HS-5 (cell line): ENCODE data around the gene SMARCB1.

Experiments
- DNase-seq: peaks from one replicate; pipeline ENCODE4 v3.0.0-alpha.2; 2012; ENCODE audit warnings: low read depth

SMARCB1 gene

DNA sequence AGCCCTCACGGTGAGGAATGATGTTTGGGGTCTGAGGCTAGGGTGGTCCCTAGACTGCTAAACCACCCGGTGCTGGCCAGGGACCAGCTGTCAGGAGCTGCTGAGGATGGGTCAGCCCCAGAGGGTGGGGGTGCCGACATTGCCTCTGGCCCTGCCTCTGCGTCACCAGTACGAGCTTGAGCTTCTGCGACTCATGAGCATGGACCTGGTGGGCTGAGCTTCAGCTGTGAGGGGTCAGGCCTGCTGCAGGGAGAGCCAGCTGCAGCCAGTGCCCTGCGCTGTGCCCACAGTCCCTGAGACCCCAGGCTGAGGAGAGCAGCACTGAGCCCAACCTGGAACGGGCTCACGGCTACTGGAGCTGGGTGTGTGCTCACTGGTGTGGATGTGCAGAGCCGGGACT is 45.0 kb downstream of the SMARCB1 start:
- DNase-seq: no peak

DNA sequence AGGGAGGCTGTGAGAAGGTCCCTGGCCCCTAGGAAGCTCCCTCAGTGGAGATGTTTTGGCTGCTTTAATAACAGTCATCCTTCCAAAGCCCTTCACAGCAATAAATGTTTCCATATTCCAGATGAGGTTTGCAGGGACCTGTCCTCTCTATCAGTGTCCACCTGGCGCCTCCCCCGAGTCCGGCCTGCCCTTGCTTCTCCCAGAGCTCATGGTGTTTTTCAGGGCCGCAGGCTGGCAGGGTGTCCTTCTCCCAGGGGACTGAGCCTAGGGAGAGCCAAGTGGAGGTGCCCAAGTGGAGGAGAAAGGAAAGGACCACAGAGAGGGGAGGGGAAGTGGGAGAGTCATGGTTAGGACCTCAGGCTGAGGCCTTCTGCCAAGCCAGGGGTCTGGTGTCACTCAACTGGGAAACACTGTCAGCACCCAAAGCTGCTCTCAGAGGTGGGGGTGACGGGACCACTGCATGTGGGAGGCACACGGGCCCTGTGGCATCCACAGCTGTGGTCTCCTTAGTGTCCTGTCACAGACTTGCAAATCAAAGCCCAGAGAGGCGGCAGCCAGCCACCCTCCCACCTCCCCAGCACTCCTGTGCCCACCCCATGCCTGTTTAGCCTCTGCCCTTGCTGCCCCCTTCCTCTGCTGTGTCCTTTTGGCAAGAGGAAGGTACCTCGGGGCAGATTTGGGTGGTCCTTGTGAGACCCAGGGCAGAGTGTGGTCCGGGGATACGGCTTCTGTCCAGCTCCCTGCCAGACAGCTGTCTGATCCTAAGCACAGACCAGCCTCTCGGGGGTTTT is 45.7 kb downstream of the SMARCB1 start:
- no peak for DNase-seq

DNA sequence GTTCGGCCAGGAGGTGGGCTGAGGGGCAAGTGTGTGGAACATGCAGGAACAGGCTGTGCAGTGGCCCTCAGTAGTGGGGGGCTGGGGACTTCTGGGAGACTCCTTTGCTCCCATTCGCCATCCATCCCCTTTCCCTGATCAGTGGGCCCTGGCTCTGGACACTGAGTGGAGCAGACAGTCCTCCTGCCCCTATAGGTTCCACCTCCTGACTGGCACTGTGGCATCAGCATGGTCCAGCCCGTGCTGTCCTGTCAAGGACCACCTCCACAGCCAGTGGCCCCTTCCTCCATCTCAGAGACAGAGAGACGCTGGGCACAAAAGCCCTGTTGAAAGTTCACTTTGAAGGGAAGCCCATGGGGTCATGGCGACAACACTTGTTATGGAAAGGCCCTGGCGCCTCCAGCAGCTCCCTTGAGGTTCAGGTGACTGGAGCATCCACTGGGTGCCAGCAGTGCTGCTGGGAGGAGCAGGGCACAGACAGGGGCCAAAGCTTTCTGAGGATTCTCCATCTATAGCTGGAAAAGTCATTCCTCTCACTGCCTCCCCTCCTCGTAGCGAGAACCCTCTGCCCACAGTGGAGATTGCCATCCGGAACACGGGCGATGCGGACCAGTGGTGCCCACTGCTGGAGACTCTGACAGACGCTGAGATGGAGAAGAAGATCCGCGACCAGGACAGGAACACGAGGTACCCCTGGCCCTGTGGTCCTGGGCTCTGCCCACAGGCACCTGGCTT is 46.4 kb downstream of the SMARCB1 start:
- no peak for DNase-seq

DNA sequence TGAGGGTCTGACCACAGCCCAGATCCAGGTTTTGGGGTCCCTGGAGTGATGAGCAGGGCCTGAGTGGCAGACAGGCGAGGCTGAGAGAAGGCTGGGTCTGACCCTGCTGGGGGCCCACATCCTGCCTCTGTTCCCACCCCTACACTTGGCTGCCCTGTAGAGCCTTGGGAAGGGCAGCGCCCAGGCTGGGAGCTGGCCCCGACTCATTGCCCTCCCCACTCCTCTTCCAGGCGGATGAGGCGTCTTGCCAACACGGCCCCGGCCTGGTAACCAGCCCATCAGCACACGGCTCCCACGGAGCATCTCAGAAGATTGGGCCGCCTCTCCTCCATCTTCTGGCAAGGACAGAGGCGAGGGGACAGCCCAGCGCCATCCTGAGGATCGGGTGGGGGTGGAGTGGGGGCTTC is 47.1 kb downstream of the SMARCB1 start:
- DNase-seq: no peak

DNA sequence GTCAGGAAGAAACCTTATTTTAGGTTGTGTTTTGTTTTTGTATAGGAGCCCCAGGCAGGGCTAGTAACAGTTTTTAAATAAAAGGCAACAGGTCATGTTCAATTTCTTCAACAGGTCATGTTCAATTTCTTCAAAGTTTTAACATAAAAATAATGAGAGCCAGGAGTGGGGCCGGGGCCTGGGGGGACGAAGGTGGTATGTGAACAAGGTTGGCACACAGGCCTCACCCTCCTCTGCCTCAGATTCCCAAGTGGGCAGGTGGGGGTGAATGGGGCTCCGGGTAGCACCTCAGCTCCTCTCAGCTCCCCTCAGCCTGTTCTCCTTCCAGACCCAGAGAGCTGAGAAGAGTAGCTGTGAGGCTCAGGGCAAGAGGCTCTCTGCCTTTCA is 47.6 kb downstream of the SMARCB1 start:
- no peak for DNase-seq

DNA sequence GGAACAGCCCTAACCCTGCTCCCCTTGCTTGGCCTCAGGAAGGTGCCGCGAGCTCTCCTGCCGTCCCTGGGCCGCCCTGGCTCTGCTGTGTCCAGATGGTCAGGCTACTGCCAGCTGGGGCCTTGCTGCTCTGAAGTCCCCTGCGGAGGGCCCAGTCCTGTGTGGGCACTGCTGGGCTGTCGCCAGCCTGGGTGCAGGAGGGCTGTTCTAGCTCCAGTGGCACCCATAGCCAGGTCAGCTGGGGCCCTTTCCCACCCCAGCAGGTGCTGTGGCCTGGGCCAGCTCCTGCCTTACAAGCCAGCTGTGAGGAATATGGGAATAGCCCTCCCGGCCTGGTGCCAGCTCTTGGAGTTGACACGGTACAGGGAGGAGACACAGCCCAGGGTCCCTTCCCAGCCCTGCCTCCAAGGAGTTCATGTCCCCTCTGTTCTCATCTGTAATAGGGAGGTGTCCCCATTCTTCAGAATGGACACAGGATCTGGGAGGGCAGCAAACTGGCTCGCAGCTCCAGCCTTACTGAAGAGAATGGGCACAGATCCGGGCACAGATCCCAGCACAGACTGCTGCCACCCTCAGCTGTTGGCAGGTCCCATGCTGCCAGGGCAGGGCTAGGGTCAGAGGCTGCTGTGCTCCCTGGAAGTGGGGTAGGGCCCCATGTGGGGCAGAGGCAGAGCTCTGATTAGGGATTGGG is 48.2 kb downstream of the SMARCB1 start:
- DNase-seq: no peak

DNA sequence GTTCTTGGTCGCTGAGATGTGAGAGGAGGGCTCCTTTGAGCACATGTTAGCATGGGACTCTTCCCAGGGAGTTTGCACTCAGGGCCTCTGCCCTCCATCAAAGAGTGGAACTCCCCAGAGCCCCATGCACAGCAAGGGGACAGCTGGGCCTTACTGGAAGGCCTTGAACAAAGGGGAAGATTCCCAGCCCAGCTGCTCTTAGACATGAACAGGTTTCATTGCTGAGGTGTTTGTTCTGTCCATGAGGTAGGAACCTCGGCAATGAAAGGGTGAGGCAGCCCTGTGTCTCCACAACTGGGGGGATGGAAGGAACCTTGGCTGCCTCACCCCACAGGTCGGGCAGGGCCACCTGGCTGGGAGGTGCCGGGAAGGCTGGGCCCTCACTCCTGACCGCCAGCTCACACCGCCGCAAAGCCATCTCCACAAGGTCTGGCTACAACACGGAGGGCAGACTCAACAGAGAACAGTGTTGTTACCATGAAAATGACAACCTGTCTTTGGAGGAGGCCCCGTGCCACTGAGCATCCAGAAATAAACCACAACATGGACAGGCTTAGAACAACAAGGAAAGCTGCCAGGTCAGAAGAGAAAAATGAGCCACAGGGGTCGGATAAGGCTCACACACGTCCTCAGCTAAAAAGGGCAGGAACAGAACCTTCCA is 48.8 kb downstream of the SMARCB1 start:
- DNase-seq: no peak

DNA sequence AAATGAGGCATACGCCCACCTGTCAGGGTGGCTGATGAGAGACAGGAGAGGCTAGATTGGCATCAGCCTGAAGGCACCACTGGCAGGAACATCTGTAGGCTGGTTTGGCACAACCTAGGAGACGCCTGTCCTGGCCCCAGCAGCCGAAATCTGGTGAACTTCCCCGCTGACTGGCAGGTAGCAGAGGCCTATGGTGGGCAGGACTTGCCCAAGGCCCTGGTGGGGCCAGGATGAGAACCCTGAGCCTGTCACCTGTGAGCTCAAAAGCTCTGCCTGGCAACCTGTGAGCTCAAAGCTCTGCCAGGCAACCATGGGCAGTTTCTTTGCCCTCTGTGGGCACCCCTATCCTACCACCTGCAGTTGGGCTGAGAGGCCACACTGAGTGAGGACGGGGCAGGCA is 49.5 kb downstream of the SMARCB1 start:
- no peak for DNase-seq

DNA sequence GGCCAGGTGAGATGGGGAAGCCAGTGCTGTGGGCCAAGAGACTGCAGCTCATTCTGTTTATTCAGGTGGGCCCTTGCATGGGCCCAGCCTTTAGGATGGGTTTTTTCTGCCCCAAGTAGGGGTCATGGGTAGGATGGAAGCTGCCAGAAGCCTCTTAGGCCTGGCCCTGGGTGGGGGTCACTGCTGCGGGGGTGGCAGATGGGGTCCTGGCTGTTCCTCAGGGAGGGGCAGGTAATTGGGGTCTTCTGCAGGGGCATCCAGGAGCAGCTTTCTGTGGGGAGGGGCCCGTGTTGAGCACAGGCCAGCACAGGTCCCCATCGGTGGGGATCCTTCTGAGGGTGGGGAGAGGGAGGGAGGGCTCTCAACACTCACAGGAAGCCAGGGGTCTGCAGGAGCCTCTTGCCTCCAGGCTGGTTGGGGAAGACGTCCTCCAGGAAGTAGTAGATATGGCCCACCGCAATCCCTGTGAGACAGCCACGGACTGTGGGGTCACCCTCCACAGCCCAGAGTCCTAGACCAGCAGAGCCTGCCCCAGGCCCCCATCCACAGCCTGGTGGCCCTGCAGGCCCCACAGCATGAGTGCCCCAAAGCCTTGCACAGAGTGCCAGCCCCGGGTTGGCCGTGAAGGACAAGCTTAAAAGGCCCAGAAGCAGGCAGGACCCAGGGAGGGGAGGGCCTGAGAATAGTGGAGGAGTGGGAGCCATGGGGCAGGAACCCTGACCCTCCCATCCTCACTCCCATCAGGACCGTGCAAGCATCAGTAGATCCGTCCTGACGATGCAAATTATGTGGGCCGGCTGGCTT is 50.1 kb downstream of the SMARCB1 start:
- DNase-seq: no peak

DNA sequence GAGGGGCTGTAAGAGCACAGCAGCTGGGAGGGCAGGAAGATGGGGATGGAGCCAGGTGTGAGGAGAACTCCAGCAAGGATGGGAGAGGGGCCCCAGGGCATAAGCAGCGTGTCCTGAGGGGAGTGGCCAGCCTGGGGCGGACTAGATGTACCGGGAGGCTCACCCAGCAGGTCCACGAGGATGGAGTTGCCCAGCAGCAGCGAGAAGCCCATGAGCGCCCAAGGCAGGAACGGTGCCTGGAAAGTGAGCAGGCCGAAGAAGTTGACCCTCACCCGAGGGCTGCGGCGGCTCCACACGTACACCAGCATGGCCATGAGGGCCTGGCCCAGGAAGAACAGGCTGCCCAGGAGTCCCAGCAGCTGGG is 50.7 kb downstream of the SMARCB1 start:
- no peak for DNase-seq

DNA sequence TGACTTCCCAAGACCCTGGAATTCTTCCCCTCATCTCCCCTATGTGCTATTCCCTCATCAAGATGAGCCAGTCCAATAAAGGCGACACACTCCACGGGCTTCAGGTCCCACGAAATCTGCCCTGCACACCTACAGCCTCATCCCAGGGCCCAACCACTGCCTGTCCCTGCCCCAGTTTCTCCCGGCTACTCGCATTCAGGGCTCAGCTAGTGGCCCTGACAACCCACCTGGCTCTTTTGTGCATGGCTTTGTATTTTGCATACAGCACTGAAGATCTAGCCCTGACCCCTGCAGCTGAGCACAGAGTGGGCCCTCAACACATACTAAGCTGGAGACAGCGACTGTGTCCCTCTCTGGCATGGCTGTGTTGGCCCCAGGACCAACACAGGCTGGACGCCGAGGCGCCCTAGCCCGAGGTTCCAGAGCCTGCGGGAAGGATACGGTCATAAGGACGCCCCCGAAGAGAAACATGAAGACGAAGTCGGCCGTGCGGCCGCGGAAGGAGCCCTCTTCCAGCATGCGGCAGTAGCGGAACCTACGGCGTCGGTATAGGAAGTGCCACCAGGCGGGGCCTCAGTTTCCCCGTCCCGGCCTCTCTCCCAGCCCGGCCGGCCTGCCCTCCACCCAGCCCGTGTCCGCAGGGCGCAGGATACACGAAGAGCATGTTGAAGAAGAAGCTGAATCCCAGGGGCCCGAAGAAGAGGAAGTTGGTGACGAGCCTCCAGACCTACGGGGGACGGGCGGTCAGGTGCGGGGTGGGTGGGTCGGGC is 51.3 kb downstream of the SMARCB1 start:
- no peak for DNase-seq

DNA sequence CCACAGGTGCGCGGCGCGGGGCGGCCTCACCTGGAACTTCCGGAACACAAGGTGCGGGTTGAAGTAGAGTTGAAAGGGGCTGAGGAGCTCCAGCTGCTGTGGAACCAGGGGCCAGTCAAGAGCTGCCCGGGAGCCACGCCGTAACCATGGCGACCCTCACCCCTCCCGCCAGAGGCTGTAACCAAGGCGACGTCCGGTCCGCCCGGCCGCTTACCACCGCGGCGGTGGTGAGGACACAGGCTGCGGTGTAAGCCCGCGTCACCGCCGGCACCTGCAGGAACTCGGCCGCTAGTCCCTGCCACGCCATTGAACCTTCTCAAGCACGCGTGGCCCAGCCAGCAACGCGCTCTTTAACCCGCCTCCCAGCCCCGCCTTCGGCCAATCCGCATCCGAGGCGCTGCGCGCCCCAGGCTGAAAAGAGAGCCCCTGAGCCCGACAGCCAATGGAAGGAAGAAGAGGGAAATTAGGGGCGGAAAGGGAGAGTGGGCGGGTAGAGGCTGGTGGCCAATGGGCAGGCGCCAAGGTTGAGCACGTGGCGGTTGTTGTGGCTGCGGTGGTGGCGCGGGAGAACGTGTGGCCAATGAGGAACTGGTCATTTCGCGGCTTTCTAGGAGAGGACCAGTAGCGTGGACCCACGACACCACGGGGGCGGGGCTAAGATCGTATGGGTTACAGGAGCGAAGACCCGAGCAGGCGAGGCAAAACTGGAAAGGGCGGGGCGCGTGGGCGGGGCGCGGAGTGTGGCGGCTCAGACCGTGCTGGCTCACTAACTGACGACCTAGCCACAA is 52.1 kb downstream of the SMARCB1 start, which contains the start of gene DERL3:
Gene DERL3, minus strand, starts transcription at position 326 of the 788 bp plus-strand sequence. Its CDS starts 19 bp downstream, at position 307.
- peak; percentile 95 for DNase-seq

DNA sequence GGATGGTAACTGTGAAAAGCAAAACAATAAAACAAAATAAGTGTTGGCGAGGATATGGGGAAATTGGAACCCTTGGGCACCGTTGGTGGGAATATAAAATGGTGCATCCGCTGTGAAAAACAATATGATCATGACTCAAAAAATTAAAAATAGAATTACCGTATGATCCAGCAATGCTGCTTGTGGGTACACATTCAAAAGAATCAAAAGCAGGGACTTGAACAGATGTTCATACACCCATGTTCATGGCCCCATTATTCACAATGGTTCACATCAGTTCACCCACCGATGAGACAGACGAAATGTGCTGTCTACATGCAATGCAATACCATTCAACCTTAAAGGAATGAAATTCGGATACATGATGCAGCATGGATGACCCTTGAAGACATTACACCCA is 53.3 kb downstream of the SMARCB1 start:
- DNase-seq: no peak

DNA sequence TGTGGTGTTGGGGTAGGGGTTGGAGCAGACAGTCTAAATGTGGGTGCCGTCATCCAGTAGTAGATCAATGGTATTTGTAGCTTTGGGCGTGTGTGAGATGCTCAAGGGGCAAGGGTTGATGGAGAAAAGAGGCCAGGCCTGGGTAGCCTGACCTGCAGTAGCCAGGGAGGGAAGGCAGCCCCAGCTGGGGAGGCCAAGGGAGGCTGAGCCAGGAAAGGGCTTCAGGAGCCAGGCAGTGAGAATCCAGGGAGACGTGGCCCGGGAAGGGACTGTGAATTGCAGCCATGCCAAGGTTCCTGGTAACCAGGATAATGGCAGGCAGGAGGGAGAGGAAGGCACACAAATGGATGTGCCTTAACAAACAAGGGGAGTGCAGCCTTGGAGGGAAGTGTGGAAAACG is 54.5 kb downstream of the SMARCB1 start:
- no peak for DNase-seq

DNA sequence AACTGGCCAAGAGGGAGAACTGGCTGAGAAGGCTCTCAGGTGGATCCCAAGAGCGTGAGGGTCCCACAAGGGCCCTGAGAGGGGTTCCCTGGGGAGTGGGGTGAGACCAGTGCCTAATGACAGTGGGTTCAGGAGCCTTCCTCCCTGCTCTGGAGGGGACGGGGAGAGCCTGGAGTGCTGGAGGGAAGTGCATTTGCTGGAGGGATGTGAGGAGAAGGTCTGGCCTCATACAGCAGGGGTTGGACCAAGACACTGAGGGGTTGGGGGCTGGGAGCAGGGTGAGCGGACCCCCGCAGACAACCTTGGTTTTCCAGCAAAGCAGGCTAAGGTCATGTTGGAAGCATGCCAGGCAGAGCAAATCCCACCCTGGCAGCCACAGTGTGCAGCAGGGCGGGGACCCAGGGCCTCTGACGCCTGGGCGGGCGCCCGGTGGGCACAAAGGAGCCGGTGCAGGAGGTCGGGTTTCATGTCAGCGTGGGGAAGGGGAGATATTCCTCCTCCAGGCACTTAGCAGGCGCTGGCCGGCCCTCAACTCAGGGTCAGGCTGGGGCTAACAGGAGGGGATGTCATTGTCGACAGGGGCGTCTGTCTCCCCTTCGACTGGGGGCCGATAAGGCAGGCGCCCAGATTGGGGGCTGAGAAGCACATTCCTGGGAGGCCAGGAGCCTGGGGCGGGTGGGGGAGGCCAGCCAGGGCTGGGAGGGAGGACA is 55.1 kb downstream of the SMARCB1 start:
- no peak for DNase-seq

DNA sequence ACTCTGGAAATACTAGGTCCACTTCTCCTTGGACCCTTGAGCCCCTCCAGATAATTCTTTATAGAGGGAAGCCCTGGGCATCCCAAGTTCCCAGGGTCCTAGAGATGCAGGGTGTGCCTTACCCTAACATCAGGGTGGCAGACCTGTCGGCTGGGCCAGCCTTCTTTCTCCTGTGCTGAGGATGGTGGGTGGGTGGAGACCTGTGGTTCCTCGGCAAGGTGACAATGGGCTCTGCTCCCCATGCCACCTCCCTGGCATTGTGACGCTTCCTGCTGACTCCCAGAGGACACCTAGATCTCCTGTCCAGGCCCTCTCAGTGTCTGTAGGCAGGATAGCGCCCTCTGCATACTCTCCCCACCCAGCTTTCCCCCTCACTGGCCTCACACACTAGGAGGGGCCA is 55.8 kb downstream of the SMARCB1 start:
- DNase-seq: no peak

DNA sequence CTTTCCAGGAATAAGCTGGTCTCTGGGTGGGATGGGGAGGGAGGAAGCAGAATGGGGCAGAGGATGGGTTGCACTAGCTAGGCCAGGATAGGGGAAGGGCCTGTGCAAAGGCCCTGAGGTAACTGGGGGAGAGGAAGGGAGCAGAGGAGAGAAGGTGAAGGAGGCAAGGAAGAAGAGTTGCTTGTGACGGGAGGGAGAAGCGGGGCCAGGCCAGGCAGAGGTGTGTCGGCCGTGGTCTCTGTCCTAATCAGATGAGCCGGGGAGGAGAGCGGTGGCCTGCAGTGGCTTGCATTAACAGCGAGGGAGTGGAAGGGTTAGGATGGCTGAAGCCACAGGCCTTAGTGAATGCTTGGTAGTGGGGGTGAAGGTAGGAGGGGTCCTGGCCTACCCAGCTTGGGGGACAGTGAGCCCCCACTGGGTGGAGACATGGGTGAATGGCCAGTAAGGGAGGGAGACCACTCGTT is 58.0 kb downstream of the SMARCB1 start:
- no peak for DNase-seq

DNA sequence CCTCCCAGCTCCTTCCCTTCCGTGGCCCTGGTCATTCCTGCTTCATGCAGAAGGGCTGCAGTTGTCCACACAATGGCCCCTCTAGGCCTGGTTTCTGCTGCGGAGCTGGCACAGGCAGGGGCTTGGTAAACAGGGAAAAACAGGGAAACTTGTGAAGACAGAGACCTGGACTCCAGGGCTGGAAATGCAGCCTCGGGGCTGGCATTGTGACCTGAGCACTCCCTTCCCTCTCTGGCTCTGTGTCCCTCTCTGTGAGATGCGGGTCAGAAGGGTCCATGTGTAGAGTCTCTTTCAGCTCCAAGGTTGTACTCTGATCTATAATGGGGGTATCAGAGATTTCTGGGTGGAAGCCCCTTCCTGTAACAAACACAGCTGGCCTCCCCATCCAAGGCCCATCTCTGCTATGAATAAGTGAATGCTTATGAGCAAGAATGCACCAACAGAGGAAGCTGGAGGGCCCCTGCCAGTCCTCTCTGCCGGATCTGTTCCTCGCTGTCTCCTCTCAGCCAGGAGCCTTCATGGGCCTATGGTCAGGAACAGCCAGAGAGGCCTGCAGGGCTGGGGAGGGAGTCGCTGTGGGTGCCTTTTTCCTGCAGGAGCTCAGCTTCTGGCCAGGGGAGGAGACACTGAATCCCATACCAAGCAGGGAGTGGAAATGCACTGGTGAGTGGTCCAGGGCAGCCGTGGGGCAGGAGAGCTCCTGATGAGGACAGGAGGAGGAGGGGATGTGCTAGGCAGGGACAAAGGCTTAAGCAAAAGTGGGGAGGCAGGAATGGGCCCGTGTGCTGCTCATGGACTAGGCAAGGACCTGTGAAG is 58.7 kb downstream of the SMARCB1 start:
- DNase-seq: no peak
